Measurements from ENCODE around the gene SH2D3A.

GRCh38 chr19:6740589-6741343 is 26.5 kb downstream of the SH2D3A start:
- TF ChIP-seq EZH2 (IDR thresholded peaks at IDR 0.05; ENCODE audit: low read depth) (no peak), CTCF (conservative IDR thresholded peaks at IDR 0.05) (no peak)

Measured in PC-9 (cell line).